Chondrocyte (in vitro differentiated cells): ENCODE measurements around the gene MFF. TPM values are rescaled to one million over a fixed set of nuclear protein-coding genes. Genes with fewer than 3 reads are reported as not detected.
"Not testable (repeated sequence)": the region's sequence is repeated elsewhere in the genome, so short reads cannot be mapped to it uniquely, and the experiment has no call there.

Experiments
- DNase-seq: peaks from one replicate; pipeline ENCODE4 v3.0.0; 2021; ENCODE audit warnings: mixed read lengths, low spot score
- H3K27ac Mint-ChIP-seq: one replicate; pipeline ENCODE4 v1.8.0; 2021; ENCODE audit warnings: mild to moderate bottlenecking, moderate library complexity, mixed read lengths; ENCODE audit not compliant: unreplicated experiment
- H3K27me3 Mint-ChIP-seq: 2 replicates; pipeline ENCODE4 v1.8.0; 2021; ENCODE audit warnings: low read depth, mixed read lengths
- H3K36me3 Mint-ChIP-seq: 2 replicates; pipeline ENCODE4 v1.8.0; 2021; ENCODE audit warnings: low read depth, mixed read lengths
- H3K4me1 Mint-ChIP-seq: 2 replicates; pipeline ENCODE4 v1.8.0; 2021; ENCODE audit warnings: low read depth, mild to moderate bottlenecking, mixed read lengths
- H3K4me3 Mint-ChIP-seq: one replicate; pipeline ENCODE4 v1.8.0; 2021; ENCODE audit warnings: mild to moderate bottlenecking, moderate library complexity, mixed read lengths; ENCODE audit not compliant: unreplicated experiment
- H3K9me3 Mint-ChIP-seq: 2 replicates; pipeline ENCODE4 v1.8.0; 2021; ENCODE audit warnings: low read depth, mixed read lengths
- CTCF ChIP-seq: fragments of 200-600 bp; sonication (generic); IDR thresholded peaks from 2 replicates; pipeline ENCODE4 v1.5.0; 2021; ENCODE audit warnings: antibody characterized with exemption, mild to moderate bottlenecking, moderate library complexity
- total RNA-seq: library from RNA; stranded (reverse); gene quantifications from 3 replicates; pipeline ENCODE4 v1.2.1, GENCODE V29; 2021

MFF gene
- total RNA-seq, 1 donor from 2014 or later = 66.8 TPM

- Mint-ChIP-seq H3K4me1 (peaks cover 12% of the 10 kb centered on the region), H3K36me3 (no peaks in the 10 kb centered on the region), H3K27ac (no peak within 1 kb of the TSS)
Observed at GRCh38 chr2:227379095-227379494, 54.0 kb downstream of the MFF start, which contains the start of gene TM4SF20. TM4SF20 (minus strand) TSS chr2:227379306; CDS start chr2:227379268, 38 bp downstream.

GRCh38 chr2:227382241-227382835 lies 57.3 kb downstream of the MFF start:
- not testable (repeated sequence) for H3K27ac Mint-ChIP-seq, H3K27me3 Mint-ChIP-seq, H3K36me3 Mint-ChIP-seq, H3K9me3 Mint-ChIP-seq, DNase-seq, H3K4me3 Mint-ChIP-seq, H3K4me1 Mint-ChIP-seq

More at GRCh38 chr2:227379095-227379494, 54.0 kb downstream of the MFF start, which contains the start of gene TM4SF20:
- Mint-ChIP-seq H3K27me3 (peaks cover 5% of the 10 kb centered on the region), H3K4me3 (no peak within 1 kb of the TSS), H3K9me3 (peaks cover 2% of the 10 kb centered on the region)
- DNase-seq = no peak
- no peak for TF ChIP-seq CTCF

- no peaks in the 10 kb centered on the region for H3K36me3 Mint-ChIP-seq
- no peak for TF ChIP-seq CTCF
- no peak for DNase-seq
- peaks cover 5% of the 10 kb centered on the region for H3K27me3 Mint-ChIP-seq
- H3K4me3 Mint-ChIP-seq = no peak overlapping the region
- H3K9me3 Mint-ChIP-seq = peaks cover 5% of the 10 kb centered on the region
- peaks cover 4% of the 10 kb centered on the region for H3K4me1 Mint-ChIP-seq
- no peak overlapping the region for H3K27ac Mint-ChIP-seq
Observed at GRCh38 chr2:227383686-227384085, 58.6 kb downstream of the MFF start.

GRCh38 chr2:227386630-227387029 lies 61.6 kb downstream of the MFF start:
- Mint-ChIP-seq H3K9me3 (peaks cover 5% of the 10 kb centered on the region), H3K27me3 (peaks cover 5% of the 10 kb centered on the region), H3K4me1 (peaks cover 2% of the 10 kb centered on the region), H3K27ac (no peak overlapping the region), H3K4me3 (no peak overlapping the region), H3K36me3 (no peaks in the 10 kb centered on the region)
- DNase-seq = no peak
- no peak for TF ChIP-seq CTCF

- H3K4me1 Mint-ChIP-seq, H3K4me3 Mint-ChIP-seq, H3K27ac Mint-ChIP-seq: not testable (repeated sequence)
Observed at GRCh38 chr2:227387583-227387982, 62.5 kb downstream of the MFF start, which contains the start of gene SCYGR1. SCYGR1 (minus strand) TSS chr2:227387949; CDS start chr2:227387949, 0 bp downstream.

GRCh38 chr2:227388537-227389011 lies 63.5 kb downstream of the MFF start:
- no peak for DNase-seq
- Mint-ChIP-seq H3K4me1 (no peaks in the 10 kb centered on the region), H3K9me3 (peaks cover 5% of the 10 kb centered on the region), H3K4me3 (no peak overlapping the region), H3K27me3 (peaks cover 2% of the 10 kb centered on the region), H3K36me3 (no peaks in the 10 kb centered on the region), H3K27ac (no peak overlapping the region)
- no peak for TF ChIP-seq CTCF

More at GRCh38 chr2:227387583-227387982, 62.5 kb downstream of the MFF start, which contains the start of gene SCYGR1:
- not testable (repeated sequence) for H3K36me3 Mint-ChIP-seq, DNase-seq, H3K9me3 Mint-ChIP-seq, H3K27me3 Mint-ChIP-seq
